IMR-90 (cell line): ENCODE results near the gene CAMTA1. TPM values are rescaled to one million over a fixed set of nuclear protein-coding genes. Genes with fewer than 3 reads are reported as not detected.

ENCODE experiments used
- ATAC-seq: fragments of 200-7000 bp; cut with Tn5 transposase; 2 replicates; pipeline ENCODE4 v1.9.1; 2020; ENCODE audit warnings: low read depth, mild to moderate bottlenecking, moderate library complexity
- BruUV-seq: library from RNA; stranded (reverse); fragments of 400-500 nt; replicated peaks from 2 replicates; lab custom pipeline; 2021; lab: Mats Ljungman, UMichigan
- CTCF ChIA-PET: fragments of 300-600 bp; formaldehyde crosslinking; extraction: SDS; loops from one replicate; lab custom pipeline; 2021; ENCODE audit warnings: antibody characterized with exemption; lab: Yijun Ruan, JAX
- POLR2A ChIA-PET: fragments of 300-600 bp; sonication (Branson Sonifier 250); formaldehyde crosslinking; loops from one replicate; lab custom pipeline; 2022; ENCODE audit warnings: antibody characterized with exemption; ENCODE audit not compliant: unreplicated experiment; lab: Charles Lee
- DNase-seq: peaks from one replicate; pipeline ENCODE4 v3.0.0; 2013
- H2AFZ ChIP-seq: replicated peaks from 2 replicates; pipeline ENCODE3; 2013; ENCODE audit warnings: low read length, mild to moderate bottlenecking; ENCODE audit not compliant: poor library complexity
- H2AK5ac ChIP-seq: 2 replicates; pipeline ENCODE4 v1.6.1; 2013; ENCODE audit warnings: low read depth, low read length, inconsistent platforms
- H2AK9ac ChIP-seq: replicated peaks from 2 replicates; pipeline ENCODE3; 2013; ENCODE audit warnings: mild to moderate bottlenecking, low read depth, low read length, moderate library complexity; ENCODE audit not compliant: poor library complexity
- H2BK120ac ChIP-seq: 2 replicates; pipeline ENCODE4 v1.6.1; 2013; ENCODE audit warnings: low read depth, low read length, inconsistent platforms
- H2BK15ac ChIP-seq: 3 replicates; pipeline ENCODE4 v1.6.1; 2013; ENCODE audit warnings: low read depth, low read length, inconsistent platforms
- H2BK20ac ChIP-seq: 2 replicates; pipeline ENCODE4 v1.6.1; 2013; ENCODE audit warnings: low read depth, mild to moderate bottlenecking, inconsistent platforms, low read length, moderate library complexity
- H2BK5ac ChIP-seq: 2 replicates; pipeline ENCODE4 v1.6.1; 2013; ENCODE audit warnings: mild to moderate bottlenecking, low read depth, low read length, inconsistent platforms; ENCODE audit not compliant: poor library complexity, severe bottlenecking
- H3K14ac ChIP-seq: replicated peaks from 2 replicates; pipeline ENCODE4 v1.6.1; 2013; ENCODE audit warnings: low read depth, low read length, inconsistent platforms
- H3K18ac ChIP-seq: 2 replicates; pipeline ENCODE4 v1.6.1; 2013; ENCODE audit warnings: low read depth, low read length, control low read depth
- H3K23ac ChIP-seq: 2 replicates; pipeline ENCODE4 v1.6.1; 2013; ENCODE audit warnings: low read depth, low read length, inconsistent platforms
- H3K27ac ChIP-seq: 2 replicates; pipeline ENCODE4 v1.5.1; 2013; ENCODE audit warnings: mild to moderate bottlenecking, control low read depth, low read length; ENCODE audit not compliant: insufficient read depth
- H3K27me3 ChIP-seq: 2 replicates; pipeline ENCODE4 v1.6.1; 2013; ENCODE audit warnings: low read length; ENCODE audit not compliant: control insufficient read depth, insufficient read depth
- H3K36me3 ChIP-seq: 2 replicates; pipeline ENCODE4 v1.6.1; 2013; ENCODE audit warnings: low read length, mixed read lengths; ENCODE audit not compliant: control insufficient read depth, insufficient read depth
- H3K4ac ChIP-seq: 2 replicates; pipeline ENCODE4 v1.6.1; 2013; ENCODE audit warnings: low read depth, low read length, inconsistent platforms
- H3K4me1 ChIP-seq: 2 replicates; pipeline ENCODE4 v1.6.1; 2013; ENCODE audit warnings: low read length, mixed read lengths; ENCODE audit not compliant: control insufficient read depth, insufficient read depth
- H3K4me2 ChIP-seq: 2 replicates; pipeline ENCODE4 v1.6.1; 2013; ENCODE audit warnings: low read depth, mild to moderate bottlenecking, control low read depth, low read length, moderate library complexity
- H3K4me3 ChIP-seq: 2 replicates; pipeline ENCODE4 v1.5.1; 2013; ENCODE audit warnings: low read depth, mild to moderate bottlenecking, control low read depth, low read length, moderate library complexity; ENCODE audit not compliant: insufficient read depth
- H3K56ac ChIP-seq: 2 replicates; pipeline ENCODE4 v1.6.1; 2013; ENCODE audit warnings: low read length, inconsistent platforms; ENCODE audit not compliant: insufficient read depth; ENCODE audit errors: extremely low read depth
- H3K79me1 ChIP-seq, 2 experiments: 2 replicates each; pipeline ENCODE4 v1.6.1; 2013; ENCODE audit warnings: low read length in 2 of 2, inconsistent platforms in 1 of 2, low read depth in 1 of 2
- H3K9ac ChIP-seq: 2 replicates; pipeline ENCODE4 v1.6.1; 2013; ENCODE audit warnings: low read depth, low read length, control low read depth
- H3K9me1 ChIP-seq: 2 replicates; pipeline ENCODE4 v1.6.1; 2013; ENCODE audit warnings: low read length, inconsistent platforms; ENCODE audit not compliant: insufficient read depth
- H3K9me3 ChIP-seq: 2 replicates; pipeline ENCODE4 v1.6.1; 2013; ENCODE audit warnings: low read length; ENCODE audit not compliant: control insufficient read depth, insufficient read depth
- H4K20me1 ChIP-seq: 2 replicates; pipeline ENCODE4 v1.6.1; 2013; ENCODE audit warnings: low read length, inconsistent platforms; ENCODE audit not compliant: insufficient read depth
- H4K5ac ChIP-seq: 2 replicates; pipeline ENCODE4 v1.6.1; 2013; ENCODE audit warnings: mild to moderate bottlenecking, low read depth, low read length, control low read depth
- H4K8ac ChIP-seq, 2 experiments: 2 replicates each; pipeline ENCODE4 v1.6.1; 2013; ENCODE audit warnings: low read depth in 2 of 2, low read length in 2 of 2, control low read depth in 1 of 2, inconsistent platforms in 1 of 2
- H4K91ac ChIP-seq: 2 replicates; pipeline ENCODE4 v1.6.1; 2013; ENCODE audit warnings: low read depth, low read length, inconsistent platforms; ENCODE audit not compliant: insufficient read depth
- BHLHE40 ChIP-seq: fragments of 150-350 bp; IDR thresholded peaks from 2 replicates; pipeline ENCODE4 v1.6.1; 2016; ENCODE audit warnings: mild to moderate bottlenecking, low read depth, low read length
- MXI1 ChIP-seq: IDR thresholded peaks from 2 replicates; pipeline ENCODE4 v1.6.1; 2012; ENCODE audit warnings: low read depth, mild to moderate bottlenecking, low read length, moderate library complexity, borderline replicate concordance
- WGBS, 2 experiments: methylation state at CpG; one replicate each; pipeline versions ENCODE4 v1.1.5 to v1.1.7; 2013; ENCODE audit warnings: missing lambda C conversion rate in 2 of 2; ENCODE audit not compliant: insufficient read length in 1 of 2; ENCODE audit errors: extremely low coverage in 2 of 2; 5-methylcytosine and 5-hydroxymethylcytosine counted together
- dilution Hi-C: fragments of 300-500 bp; cut with HindIII; formaldehyde crosslinking; loops from one replicate; pipeline ENCODE4 v1.14.3; 2018; ENCODE audit warnings: low sequenced_read_pairs; ENCODE audit not compliant: unreplicated experiment
- in situ Hi-C: fragments of 300-500 bp; cut with MboI; formaldehyde crosslinking; loops from 3 replicates; pipeline ENCODE4 v1.14.3; 2019; ENCODE audit warnings: low sequenced_read_pairs, inconsistent platforms, mixed read lengths
- intact Hi-C: fragments of 100-400 bp; cut with micrococcal nuclease; formaldehyde crosslinking; loops from 2 replicates; pipeline ENCODE4 v1.10.0; 2022
- polyA plus RNA-seq, 3 experiments: library from polyadenylated mRNA; depleted of rRNA; stranded (reverse); fragments of >200 nt; gene quantifications; 2 replicates each; pipeline ENCODE4 v1.2.3, GENCODE V29; 2012; ENCODE audit warnings: low replicate concordance in 1 of 3
- total RNA-seq: library from RNA; depleted of rRNA; stranded (reverse); fragments of >200 nt; gene quantifications from 2 replicates; pipeline ENCODE4 v1.2.3, GENCODE V29; 2012

Gene CAMTA1
- total and polyA plus RNA-seq, 2 of the 4 experiments (the other 2 are of a cell fraction): 35.5 to 74.3 TPM

GRCh38 chr1:7611421-7612010 is 826.3 kb downstream of the CAMTA1 start:
- 60% methylated on average over 1 of the region's 9 CpGs; no CpG with 5 or more reads in 1 of the 2 experiments for WGBS, 2 experiments
- DNase-seq (no peak), ATAC-seq (no peak)
- no peak for TF ChIP-seq MXI1
- TF ChIP-seq BHLHE40: no peak
- Histone ChIP-seq H3K23ac (no peak overlapping the region), H3K9ac (no peak overlapping the region), H3K4me2 (no peak overlapping the region), H2AK9ac (no peak overlapping the region), H3K79me1 (no peaks in the 10 kb centered on the region), H3K9me1 (no peaks in the 10 kb centered on the region), H3K27me3 (peaks cover 6% of the 10 kb centered on the region; the same call in 1 of the 2 replicates), H2AFZ (no peak overlapping the region), H2BK5ac (no peak overlapping the region), H3K9me3 (no peaks in the 10 kb centered on the region; the same call in 1 of the 2 replicates), H3K4ac (no peak overlapping the region), H2BK120ac (no peak overlapping the region), H3K36me3 (no peaks in the 10 kb centered on the region), H3K56ac (no peak overlapping the region), H2AK5ac (no peak overlapping the region), H4K91ac (no peak overlapping the region), H3K18ac (no peak overlapping the region), H4K20me1 (no peaks in the 10 kb centered on the region), H2BK15ac (no peak overlapping the region), H4K8ac (no peak overlapping the region), H2BK20ac (no peak overlapping the region), H3K27ac (no peak overlapping the region), H3K4me1 (no peaks in the 10 kb centered on the region), H4K5ac (no peak overlapping the region), H3K4me3 (no peak overlapping the region), H3K14ac (no peak overlapping the region)
- in situ Hi-C loops: no loop called here
- BruUV-seq: no TSS peak
- dilution Hi-C loops: no loop called here
- CTCF ChIA-PET: no interaction called here
- POLR2A ChIA-PET: no interaction called here
- intact Hi-C loops: no loop called here
